Measurements from ENCODE around the gene SS18L1.

The SS18L1 gene

GRCh38 chr20:62227977-62228958 is 84.7 kb downstream of the SS18L1 start:
- no peak for DNase-seq

- no peak for DNase-seq
Observed at GRCh38 chr20:62228982-62229545, 85.5 kb downstream of the SS18L1 start.

GRCh38 chr20:62229667-62230066 is 86.1 kb downstream of the SS18L1 start:
- DNase-seq: no peak

GRCh38 chr20:62230276-62230675 is 86.7 kb downstream of the SS18L1 start:
- no peak for DNase-seq

- no peak for DNase-seq
Observed at GRCh38 chr20:62230696-62231095, 87.1 kb downstream of the SS18L1 start.

- no peak for DNase-seq
Observed at GRCh38 chr20:62231292-62231691, 87.7 kb downstream of the SS18L1 start.
